Upper lobe of left lung (tissue), 4 donors: ENCODE measurements around the gene SLC9A8.

Experiments
- EP300 ChIP-seq, 4 donors: sonication (generic); formaldehyde crosslinking; IDR thresholded peaks; one replicate each; pipeline ENCODE4 v1.5.1; 2017; ENCODE audit warnings: antibody characterized with exemption in 4 of 4, control low read depth in 2 of 4
- POLR2A ChIP-seq, 4 donors: fragments of 450-650 bp; IDR thresholded peaks; one replicate each; pipeline ENCODE4 v1.5.1; 2016 to 2017; ENCODE audit warnings: antibody characterized with exemption in 4 of 4, mild to moderate bottlenecking in 2 of 4
- POLR2AphosphoS5 ChIP-seq, 2 donors: sonication (generic); formaldehyde crosslinking; IDR thresholded peaks; one replicate each; pipeline ENCODE4 v1.5.1; 2017; ENCODE audit warnings: antibody characterized with exemption in 2 of 2
- TF ChIP-seq, protein P1 (sequence below), 6 experiments: fragments of 450-650 bp in 4 of 6; fragments of 200-600 bp in 2 of 6; sonication (generic) in 2 of 6; IDR thresholded peaks; one replicate each; pipeline ENCODE4 v1.5.1; 2016 to 2019; ENCODE audit warnings: antibody characterized with exemption in 6 of 6

DNA sequence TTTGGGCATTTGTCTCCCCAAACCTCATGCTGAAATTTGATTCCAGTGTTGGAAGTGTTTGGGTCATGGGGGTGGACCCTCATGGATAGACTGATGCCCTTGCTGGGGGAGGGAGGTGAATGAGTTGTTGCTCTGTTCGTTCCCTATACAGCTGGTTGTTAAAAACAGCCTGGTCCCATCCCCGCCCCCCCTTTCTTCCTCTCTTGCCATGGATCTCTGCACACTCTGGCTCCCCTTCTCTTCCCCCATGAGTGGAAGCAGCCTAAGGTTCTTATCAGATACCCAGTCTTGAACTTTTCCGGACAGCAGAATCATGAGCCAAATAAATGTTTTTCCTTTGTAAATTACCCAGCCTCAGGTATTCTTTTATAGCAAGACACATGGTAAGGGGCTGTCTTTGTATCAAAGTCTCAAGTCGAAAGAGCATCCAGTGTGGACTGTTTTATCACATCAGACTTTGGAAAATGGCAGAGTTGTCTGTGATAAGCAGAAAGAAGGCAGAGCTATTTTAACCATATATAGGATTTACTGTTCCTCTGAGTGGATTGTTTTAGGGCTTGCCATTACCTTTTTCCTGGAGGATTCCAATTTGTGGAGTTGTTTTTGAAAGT is 31.2 kb downstream of the SLC9A8 start:
- TF ChIP-seq, protein P1, sequence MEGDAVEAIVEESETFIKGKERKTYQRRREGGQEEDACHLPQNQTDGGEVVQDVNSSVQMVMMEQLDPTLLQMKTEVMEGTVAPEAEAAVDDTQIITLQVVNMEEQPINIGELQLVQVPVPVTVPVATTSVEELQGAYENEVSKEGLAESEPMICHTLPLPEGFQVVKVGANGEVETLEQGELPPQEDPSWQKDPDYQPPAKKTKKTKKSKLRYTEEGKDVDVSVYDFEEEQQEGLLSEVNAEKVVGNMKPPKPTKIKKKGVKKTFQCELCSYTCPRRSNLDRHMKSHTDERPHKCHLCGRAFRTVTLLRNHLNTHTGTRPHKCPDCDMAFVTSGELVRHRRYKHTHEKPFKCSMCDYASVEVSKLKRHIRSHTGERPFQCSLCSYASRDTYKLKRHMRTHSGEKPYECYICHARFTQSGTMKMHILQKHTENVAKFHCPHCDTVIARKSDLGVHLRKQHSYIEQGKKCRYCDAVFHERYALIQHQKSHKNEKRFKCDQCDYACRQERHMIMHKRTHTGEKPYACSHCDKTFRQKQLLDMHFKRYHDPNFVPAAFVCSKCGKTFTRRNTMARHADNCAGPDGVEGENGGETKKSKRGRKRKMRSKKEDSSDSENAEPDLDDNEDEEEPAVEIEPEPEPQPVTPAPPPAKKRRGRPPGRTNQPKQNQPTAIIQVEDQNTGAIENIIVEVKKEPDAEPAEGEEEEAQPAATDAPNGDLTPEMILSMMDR (IDR thresholded peaks at IDR 0.05): no peak
- TF ChIP-seq EP300 (IDR thresholded peaks at IDR 0.05) (no peak), POLR2A (IDR thresholded peaks at IDR 0.05) (no peak), POLR2AphosphoS5 (IDR thresholded peaks at IDR 0.05) (no peak)
